Measurements from ENCODE around the gene MARK3. TPM values are rescaled to one million over a fixed set of nuclear protein-coding genes. Genes with fewer than 3 reads are reported as not detected.
"Not testable (repeated sequence)": the region's sequence is repeated elsewhere in the genome, so short reads cannot be mapped to it uniquely, and the experiment has no call there.

MARK3 gene
- total RNA-seq, 1 donor from 2014 or later, result 74.9 TPM

DNA sequence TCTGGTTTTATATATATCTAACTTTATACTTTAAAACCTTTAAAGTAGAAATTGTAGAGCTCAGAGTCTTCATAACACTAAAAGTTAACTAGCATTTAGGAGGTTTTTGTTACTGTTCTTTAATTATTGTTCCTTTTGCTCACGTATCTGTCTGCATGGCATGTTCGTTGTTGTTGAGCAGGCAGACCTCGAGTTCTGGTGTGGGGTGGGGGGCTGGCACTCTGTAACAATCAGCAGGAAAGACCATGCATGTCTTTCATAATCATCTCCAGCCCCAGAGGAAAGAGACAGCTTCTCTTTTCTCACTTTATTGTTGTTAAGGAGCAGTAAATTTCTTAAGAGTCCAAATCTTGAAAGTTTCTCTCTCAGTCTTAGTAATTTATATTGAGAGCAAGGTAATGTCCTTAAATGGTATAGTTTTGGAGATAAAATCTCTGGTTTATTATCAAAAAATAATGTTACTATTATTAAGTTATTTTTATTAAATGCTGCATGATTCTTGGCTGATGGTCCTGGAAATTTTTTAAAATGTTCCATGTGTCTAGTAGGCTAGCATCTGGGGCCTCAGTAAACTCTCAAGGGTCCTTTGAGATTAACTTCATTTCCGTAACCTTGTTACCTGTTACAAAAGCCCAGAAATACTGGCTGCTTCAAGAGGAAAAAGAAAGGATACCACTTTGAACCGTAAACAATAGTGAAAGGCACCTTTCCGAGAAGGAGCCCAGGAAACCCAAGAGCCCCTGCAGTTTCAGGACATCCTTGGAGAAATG is 107.1 kb downstream of the MARK3 start:
- DNase-seq, result no peak

DNA sequence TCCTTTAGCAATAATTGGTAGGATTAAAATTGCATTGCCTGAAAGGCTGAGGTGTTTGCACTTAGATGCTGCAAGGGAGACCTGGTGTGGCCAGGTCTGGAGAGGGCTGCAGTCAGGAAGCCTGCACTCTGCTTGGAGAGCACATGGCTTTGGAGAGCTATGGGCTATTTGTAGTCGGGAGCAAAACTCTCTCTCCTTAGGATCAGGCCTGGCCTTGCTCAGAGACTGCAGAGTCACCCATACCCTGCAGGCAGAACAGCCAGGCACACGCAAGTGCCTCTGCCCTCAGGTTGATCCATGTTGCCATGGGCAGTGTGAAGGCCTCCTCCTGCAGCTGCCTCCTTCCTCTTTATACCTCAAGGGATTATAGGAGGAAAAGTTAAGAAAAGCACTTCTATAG is 110.6 kb downstream of the MARK3 start:
- no peak for DNase-seq

DNA sequence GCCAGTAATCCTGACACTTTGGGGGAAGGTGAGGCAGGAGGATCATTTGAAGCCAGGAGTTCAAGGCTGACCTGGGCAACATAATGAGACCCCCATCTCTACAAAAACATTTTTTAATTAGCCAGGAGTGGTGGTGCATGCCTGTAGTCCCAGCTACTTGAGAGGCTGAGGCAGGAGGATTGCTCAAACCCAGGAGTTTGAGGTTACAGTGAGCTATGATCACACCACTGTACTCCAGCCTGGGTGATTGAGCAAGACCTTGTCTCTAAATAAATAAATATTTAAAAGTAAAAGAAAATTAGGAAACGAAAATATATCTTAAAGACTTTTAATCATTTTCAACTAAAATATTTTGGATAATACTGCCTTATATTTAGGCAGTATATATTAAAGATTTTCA is 111.6 kb downstream of the MARK3 start:
- no peak for DNase-seq

DNA sequence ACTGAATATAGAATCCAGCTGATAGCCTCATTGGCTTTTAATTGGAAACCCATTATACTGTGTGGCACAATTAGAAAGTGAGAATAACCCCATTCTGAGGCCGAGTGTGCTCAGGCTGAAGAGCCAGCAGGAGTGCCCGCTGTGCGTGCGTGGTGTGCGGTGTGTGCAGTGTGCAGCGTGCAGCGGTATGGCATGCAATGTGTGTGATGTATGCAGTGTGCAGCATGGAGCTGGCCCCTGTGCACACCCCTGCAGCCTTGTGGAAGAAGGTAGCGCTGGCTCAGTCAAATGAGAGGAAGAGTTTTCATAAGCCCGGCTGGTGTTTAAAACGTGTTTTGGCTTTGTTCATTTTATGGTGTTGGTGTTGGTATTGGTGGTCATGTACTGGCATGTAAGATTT is 114.5 kb downstream of the MARK3 start:
- DNase-seq, result no peak

DNA sequence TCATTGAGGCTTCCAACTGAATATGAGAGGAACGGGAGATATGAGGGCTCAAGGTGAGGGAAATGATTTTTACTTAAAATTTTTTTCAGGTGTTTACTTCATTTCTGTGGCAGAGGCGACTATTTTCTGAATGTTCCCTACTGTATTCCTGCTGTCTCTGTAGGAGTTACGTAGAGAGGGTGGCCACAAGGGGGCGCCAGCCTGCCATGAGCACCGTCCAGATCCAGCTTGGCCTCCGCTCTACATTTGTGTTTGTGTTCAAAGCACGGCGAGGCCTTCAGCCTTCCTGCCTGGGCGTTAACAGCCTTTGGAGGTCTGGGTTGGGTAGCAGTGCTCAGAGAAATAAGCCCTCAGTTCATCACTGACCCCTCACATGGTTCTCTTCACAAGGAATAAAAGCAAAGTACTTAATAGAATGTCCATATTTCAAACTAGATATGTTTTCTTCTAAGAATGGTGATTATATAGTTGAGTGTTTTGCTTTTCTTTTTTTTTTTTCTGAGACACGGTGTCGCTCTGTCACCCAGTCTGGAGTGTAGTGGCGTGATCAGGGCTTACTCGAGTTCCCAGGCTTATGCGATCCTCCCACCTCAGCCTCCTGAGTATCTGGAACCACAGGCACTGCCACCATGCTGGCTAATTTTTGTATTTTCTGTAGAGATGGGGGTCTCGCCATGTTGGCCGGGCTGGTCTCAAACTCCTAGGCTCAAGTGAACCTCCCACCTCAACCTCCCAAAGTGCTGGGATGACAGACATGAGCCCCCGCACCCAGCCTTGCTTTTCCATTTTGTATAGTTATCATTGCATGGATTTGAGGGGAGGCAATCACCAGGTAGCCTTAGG is 115.2 kb downstream of the MARK3 start:
- DNase-seq, result peak; percentile 92

DNA sequence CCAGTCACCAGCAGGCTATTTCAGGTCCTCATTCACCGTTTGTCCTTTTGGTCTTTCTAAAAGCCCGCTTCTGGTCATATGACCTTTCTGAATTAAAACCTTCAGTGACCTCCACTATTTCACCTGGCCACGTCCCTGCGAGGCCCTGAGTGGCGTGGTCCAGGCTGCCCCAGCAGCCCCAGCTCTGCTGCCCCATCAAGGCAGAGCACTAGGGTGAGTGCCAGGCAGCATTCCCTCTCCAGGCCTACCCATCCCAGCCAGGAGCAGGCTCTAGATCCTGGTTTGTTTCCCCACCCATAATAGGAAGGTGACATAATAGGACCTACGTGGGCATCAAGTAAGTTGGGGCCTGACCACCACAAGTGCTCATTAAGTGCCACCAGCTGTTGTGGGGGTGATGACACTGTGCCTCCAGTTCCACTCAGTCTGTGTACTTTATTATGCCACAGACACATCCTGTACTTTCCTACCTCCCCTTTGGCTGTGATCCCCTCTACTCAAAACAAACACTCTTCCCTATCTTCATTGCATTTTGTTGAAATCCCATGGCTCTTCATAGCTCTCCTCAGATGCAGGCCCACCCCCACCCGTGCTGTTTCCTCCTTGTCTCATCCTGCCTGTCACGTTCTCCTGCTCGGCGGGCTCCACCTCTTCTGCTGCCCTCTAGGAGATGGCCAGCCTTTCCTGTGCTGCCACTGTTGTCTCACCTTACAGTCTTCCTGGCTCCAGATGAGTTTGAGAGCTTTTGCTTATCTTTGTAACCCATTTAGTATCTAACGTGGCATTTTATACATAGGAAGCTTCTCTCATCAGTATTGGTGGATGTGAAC is 116.0 kb downstream of the MARK3 start:
- DNase-seq, result no peak

DNA sequence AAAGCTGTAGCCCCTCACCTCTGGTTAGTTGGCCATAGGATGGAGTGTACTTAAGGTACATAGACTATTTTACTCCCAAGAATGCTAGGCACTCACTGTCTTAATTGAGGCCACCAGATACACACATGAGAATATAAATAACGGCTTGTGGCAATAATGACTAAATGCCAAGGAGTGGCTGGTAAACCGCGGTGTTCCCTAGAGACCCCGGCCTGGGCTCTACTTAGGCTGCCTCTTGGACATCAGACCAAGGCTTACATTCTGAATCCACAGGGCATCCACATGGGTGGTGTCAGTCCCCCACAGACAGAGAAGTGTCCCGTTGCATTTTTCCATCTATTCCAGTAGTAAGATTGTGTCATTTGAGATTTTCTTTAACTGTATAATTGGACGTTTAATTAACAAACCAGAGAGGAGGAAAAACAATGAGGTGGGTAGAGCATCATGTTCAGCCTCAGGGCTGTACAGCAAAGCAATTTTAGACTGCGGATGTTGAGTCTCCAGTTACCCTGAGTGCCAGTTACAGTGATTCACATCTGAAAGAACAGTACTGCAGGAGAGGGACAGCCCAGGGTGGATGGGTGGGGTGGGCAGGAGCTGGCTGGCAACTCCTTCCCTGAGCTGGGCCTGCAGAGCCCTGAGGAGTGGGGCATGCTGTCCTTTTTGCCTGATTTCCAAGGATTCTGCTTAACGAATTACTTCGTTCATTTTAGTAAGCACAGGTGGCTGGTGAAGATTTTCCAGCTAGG is 116.9 kb downstream of the MARK3 start:
- DNase-seq, result no peak

DNA sequence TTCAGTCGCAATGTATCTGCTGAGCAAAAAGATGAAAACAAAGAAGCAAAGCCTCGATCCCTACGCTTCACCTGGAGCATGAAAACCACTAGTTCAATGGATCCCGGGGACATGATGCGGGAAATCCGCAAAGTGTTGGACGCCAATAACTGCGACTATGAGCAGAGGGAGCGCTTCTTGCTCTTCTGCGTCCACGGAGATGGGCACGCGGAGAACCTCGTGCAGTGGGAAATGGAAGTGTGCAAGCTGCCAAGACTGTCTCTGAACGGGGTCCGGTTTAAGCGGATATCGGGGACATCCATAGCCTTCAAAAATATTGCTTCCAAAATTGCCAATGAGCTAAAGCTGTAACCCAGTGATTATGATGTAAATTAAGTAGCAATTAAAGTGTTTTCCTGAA is 117.7 kb downstream of the MARK3 start:
- DNase-seq, result no peak

DNA sequence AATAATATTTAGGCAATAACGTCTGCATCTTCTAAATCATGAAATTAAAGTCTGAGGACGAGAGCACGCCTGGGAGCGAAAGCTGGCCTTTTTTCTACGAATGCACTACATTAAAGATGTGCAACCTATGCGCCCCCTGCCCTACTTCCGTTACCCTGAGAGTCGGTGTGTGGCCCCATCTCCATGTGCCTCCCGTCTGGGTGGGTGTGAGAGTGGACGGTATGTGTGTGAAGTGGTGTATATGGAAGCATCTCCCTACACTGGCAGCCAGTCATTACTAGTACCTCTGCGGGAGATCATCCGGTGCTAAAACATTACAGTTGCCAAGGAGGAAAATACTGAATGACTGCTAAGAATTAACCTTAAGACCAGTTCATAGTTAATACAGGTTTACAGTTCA is 118.1 kb downstream of the MARK3 start:
- no peak for DNase-seq

DNA sequence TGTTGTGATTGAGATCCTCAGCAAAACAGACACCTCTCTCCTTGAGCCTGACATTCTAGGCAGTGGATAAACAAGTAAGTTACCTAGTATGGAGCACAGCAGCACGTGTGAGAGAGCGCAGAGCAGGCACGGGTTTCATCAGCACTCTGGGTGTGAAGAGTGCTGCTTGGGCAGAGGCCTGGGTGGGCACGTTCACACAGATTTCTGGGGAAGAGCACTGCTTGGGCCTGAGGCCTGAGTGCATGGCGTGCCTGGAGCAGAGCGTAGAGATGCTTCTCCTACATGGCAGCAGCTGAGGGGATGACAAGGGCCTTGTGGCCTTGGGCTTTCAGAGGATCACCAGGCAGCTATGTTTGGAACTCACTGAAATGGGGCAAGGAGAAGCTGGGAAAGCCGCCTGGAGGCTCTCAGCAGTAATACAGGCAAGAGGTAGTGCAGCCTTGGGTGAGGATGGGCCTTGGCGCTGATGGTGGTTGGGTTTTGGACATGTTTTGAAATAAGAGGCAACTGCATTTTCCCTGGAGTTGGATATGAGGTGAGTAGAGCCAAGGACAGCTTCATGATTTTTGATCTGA is 119.9 kb downstream of the MARK3 start:
- DNase-seq, result no peak

DNA sequence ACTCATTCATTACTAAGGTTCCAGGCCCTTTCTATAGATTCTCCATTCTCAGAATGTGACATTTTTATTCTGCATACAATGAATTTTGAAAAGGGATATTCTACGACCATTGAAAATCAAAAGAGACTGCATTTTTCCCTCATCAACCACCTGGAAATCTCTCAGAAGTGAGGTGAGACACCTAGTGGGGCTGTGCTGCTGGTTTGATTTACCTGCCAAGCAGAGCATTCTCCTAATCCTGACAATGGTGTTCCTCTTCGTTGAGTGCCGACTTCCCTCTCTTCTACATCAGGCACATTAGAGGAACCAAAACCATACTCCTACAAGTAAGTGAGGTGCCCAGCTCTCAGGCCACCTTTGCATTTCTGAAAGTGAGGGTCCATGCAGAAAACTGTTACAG is 122.5 kb downstream of the MARK3 start:
- DNase-seq, result no peak

DNA sequence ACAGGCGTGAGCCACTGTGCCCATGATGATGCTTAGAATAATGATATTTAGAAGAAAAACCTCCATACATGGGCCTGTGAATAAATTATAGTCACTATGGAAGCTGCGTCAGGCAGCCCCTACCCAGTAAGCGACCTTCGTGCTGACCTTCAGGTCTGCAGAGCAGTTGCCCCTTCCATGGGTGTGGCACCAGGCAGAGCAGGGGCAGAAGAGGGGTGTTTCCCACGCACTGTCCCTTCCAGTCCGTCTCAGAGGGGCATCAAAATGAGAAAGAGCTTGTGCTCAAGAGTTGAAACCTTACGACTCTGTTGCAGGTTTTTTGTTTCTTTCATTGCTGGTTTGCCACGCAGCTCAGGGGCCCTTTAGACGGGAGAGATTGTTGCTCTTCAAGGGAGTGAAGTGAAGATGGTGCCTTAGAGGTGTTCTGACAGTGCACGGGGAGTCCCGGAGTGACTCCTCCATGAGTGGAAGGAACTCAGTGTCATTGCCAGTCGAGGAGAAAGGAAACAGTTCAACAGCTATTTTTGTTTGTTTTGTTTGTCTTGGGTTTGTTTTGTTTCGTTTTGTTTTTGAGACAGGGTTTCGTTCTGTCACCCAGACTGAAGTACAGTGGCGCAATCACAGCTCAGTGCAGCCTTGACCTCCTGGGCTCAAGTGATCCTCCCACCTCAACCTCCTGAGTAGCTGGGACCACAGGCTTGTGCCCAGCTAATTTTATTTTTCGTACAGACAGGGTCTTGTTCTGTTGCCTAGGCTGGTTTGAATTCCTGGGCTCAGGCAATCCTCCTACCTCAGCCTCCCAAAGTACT is 123.5 kb downstream of the MARK3 start:
- no peak for DNase-seq

DNA sequence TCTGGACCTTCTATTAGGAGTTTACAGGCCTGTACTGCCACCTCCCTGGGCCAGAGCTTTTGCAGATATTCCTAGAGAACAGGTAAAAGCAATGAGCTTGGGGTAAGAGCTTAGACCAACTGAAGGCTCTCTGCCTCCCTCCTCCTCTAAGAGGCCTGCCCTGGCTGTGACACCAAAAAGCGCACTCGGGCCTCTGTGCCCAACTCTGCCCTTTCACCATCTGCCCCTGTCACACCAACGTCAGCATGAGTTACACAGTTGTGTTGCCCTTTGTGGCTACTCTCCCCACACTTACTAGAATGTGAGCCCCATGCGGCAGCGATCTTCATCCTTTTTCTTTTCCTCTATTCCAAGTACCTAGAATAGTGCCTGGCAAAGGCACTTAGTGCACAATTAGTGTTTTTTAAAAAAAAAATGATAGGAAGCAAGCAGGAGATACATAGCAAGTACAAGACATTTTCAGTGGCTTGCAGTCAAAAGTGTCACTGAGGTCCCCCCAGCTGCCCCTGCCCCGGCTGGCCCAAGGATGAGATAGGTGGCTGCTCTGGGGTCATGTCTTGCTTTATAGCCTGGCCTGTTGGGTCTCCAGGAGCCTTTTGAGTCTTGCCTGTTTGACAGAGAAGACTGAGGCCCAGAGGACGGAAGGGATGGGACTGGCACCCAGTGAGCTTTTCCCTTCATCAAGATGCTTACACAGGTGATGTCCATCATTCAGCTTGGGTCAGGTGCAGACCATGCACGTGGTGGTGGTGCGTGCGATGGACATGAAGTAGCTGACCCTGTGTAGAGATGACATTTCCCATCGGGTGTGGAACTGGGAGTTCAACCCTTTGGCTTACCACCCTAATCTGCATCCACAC is 124.9 kb downstream of the MARK3 start:
- DNase-seq, result no peak

DNA sequence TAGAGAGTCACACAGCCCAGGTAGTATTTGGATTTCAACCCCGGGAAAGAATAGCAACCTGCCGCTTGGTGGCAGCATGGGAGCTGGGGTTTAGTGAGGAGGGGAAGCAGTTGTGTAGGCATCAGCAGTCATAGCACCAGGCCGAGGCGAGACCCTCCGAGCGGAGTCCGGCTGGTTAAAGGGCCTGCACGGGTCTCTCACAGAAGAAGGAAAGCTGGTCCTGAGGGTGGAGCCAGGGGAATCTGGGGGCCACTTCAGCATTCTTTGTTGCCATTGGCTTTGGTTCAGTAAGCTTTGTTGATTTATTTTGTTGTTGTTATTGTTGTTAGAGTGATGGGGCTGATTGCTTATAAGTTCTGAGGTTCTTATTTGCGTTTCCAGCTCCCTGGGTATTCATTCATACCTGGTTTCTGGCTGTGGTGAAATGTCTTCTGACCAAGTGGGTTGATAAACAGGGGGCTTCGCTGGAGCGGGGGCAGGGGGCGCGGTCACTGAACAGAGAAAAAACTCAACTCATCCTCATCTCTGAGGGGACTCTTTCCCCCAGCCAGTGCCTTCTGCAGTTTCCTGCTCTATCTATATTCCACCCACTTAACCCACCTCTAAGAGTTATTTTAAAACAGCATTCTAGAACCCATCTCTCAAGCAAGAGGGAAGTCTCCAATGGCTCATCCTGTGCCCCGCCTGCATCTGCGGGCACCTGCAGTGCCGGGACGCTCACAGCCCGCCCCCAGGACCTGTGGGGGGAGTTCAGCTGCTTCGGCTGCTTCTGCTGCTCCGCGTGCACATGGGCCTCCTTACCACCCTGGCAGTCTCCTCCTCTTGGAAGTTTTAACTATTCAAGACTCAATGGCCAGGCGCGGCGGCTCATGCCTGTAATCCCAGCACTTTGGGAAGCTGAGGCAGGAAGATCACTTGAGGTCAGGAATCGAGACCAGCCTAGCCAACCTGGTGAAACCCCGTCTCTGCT is 125.8 kb downstream of the MARK3 start:
- DNase-seq, result no peak

DNA sequence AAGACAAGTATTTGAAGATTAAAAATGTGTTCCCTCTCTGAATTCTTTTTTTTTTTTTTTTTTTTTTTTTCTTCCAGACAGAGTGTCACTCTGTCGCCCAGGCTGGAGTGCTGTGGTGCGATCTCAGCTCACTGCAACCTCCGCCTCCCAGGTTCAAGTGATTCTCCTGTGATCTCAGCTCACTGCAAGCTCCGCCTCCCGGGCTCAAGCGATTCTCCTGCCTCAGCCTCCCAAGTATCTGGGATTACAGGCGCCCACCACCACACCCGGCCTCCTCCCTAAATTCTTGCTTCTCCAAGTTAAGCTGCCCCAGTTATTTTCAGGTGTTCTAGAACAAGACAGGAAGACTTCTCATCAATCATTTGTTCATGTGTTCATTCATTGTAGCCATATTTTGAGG is 127.0 kb downstream of the MARK3 start:
- DNase-seq, result not testable (repeated sequence)

DNA sequence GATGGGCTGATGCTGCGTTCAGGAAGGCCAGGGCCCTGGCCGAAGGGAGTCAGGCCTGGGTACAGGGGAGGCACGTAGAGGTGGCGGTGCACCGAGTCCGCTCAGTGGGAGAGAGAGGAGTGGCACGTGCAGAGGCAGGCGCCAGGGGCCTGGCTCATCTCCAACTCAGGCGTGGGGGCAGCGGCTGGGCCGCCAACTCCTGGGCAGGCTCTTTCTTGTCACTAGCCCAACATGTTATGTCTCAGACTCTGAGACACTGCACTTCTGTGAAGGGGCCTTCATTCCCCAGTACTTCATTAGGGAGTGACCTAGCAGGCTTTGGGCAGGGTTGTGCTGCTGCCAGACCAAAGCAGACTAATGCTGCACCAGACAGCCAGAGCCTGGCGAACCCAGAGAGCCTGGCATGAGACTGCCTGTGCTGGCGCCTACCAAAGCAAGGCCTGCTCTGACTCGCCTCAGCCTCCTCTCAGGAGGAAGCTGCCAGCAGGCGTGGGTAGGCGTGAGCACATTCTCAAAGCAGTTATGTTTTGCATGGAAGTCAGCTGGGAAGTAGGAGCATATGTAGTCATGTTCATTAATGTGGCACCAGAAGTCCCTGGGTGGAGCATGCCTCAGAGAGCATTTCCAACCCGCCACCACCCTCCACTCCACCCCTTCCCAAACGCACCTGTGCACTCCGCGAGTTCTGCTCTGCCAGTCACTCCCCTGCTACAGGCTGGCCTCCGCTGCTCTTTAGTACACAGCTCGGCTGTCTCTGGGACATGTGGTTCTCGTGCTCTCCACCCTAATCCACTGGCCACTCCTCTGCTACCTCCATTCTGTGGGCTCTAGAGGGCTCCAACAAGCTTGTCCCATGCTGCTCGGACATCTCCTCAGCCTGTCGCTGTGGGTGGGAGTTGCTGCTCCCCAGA is 127.7 kb downstream of the MARK3 start:
- no peak for DNase-seq

DNA sequence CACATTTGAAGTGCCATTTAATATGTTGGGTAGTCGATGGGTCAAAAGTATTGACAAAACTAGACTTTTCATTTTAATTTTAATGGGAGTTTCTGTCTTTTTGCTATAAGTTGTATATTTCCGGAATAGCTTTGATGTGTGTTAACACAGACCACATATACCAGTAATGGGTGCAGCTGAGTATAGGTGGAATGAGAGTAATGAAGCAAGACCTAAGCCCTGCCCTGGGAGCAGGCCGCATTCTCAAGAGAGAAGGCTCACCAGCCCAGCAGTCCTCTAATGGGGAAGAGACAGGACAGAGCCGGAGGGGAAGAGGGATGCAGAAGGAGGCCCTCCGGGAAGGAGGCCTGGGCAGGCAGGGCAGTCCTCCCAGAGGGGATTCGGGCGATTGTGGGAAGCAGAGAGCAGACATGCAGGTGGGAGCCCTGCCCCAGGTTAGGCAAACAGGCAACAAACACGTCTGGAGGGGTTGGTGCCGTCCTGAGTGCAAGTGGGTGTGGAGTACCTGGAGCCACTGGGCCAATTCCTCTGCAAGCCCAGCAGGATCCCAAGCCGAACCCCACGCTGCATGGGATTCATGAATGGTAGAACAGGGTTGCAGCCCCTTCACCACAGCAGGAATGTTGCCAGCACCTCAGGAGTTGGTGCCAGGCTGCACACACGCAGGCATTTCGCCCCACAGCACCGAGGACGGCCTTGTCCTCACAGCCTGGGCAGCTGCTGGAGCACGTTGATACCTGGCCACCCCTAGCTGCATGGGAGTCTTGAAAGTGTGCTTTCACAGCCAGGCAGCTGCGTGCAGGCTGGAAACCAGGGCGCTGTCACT is 129.6 kb downstream of the MARK3 start:
- no peak for DNase-seq
